Mucosa of gallbladder (tissue), 1 donor: ENCODE measurements around the gene ANKRD61. TPM values are rescaled to one million over a fixed set of nuclear protein-coding genes. Genes with fewer than 3 reads are reported as not detected.
A peak's percentile ranks its signal among the peaks of the same experiment; 100 is the strongest.
"Not testable (repeated sequence)": the region's sequence is repeated elsewhere in the genome, so short reads cannot be mapped to it uniquely, and the experiment has no call there.

Experiments used
- DNase-seq: peaks from one replicate; pipeline ENCODE4 v3.0.0-alpha.2; 2020; ENCODE audit warnings: low spot score
- total RNA-seq: library from RNA; stranded (reverse); gene quantifications from one replicate; pipeline ENCODE4 v1.2.1, GENCODE V29; 2021
- donor health status: DM: no; HTN: no; CAD: no.

The ANKRD61 gene
- not detected for total RNA-seq

DNA sequence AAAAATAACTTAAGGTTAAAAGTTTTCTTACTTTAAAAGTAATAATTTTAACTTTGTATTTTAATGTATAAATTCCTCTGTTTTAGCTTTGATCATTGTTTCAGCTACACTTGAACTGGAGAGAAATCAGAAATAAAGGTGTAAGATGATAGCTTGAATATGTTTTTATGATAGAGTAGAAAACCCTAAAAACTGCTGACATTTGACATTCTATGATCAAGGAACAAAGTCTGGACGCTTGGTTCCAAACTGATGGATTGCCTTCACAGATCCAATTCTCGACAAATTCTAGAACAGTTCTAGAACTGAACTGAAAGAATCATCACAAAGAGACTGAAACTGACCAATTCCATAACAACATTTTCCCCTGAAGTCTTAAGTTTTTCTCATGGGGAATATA lies at the start of gene ANKRD61:
TSS of gene ANKRD61 (plus strand) at position 389 of the 400 bp plus-strand sequence. CDS start at position 389, 0 bp downstream.
- no peak for DNase-seq

DNA sequence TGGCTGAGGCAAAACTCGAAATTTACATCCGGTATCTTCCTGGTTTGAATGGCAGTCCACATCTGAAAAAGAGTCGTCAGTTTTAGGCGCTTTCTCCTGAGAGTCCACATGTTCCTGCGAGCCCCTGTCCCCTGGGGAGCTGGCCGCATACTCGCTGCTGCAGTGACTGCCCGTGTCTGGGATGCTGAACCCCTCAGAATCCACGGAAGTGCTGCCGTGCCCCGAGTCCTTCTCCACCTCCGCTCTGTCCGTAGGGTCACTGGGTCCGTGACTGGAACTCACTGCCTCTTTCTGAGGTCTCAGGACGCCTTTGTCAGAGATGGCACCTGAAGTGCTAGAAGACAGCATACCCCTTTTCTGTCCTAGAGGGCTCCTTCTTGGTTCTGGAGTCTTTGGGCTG lies 44.1 kb upstream of the ANKRD61 start:
- not testable (repeated sequence) for DNase-seq

DNA sequence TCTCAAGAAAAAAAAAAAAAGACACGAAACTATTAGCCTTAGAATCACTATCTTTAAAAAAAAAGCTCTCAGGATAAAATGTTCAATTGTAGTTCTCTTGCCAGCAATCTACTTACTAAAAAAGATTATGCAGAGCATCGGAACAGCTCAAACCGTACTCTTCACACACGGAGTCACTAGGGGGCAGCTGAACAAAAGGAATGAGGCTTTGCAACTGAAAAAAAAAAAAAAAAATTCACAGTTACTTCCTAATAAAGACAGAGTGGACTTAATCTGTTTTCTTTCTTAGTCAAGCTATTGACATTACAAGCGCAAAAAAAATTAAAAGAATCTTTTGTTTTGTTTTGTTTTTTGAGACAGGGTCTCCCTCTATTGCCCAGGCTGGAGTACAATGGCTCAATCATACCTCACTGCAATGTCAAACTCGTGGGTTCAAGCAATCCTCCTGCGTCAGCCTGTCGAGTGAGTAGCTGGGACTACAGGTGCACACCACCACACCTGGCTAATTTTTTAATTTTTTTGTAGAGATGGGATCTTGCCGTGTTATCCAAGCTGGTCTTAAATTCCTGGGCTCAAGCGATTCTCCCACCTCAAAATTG lies 33.9 kb upstream of the ANKRD61 start:
- DNase-seq: peak; percentile 59

DNA sequence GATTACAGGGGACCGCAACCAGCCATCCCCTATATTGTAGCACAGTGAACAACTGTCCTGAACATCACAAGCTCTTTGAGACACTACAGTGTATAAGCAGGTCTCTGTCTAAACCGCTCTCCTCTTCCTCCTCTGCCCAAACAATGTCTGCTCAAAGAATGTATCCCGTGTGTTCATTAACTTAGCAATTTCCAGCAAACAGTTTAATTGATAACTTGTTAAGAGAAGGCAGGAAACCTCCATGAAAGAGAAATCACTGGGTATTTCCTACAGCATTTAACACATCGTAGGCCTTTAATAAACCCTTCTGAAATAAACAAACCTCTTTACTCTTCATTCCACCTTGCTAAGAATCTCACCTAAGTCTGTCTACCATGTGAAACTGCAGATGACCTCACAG lies 23.8 kb upstream of the ANKRD61 start:
- DNase-seq: no peak

DNA sequence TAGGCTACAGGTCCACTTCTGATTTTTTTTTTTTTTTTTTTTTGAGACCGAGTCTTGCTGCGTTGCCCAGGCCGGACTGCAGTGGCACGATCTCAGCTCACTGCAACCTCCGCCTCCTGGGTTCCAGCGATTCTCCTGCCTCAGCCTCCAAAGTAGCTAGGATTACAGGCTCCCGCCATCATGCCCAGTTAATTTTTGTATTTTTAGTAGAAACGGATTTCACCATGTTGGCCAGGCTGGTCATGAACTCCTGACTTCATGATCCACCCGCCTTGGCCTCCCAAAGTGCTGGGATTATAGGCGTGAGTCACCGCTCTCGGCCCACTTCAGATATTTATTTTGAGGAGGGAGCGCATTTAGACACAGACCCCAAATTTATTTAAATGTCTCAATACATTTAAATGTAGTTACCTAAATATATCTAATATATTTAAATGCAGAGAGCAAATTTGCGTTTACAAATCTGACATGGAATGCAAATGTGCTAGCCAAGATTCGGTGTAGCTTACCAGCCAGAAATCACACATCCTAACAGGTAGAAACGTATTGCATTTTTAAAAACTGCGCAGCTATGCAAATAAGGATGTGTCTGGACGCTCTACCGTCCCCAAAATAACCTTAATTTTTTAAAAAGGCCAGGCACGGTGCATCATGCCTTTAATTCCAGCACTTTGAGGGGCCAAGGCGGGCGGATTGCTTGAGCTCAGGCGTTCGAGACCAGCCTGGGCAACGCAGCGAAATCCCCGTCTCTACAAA lies 23.2 kb upstream of the ANKRD61 start:
- not testable (repeated sequence) for DNase-seq

- DNase-seq: peak; percentile 99
Observed at GRCh38 chr7:6008668-6009611, 22.2 kb upstream of the ANKRD61 start, which contains the start of the genes AIMP2 and PMS2. Gene AIMP2 (plus strand): TSS chr7:6009272. CDS start chr7:6009364, 92 bp downstream. Gene PMS2 (minus strand): TSS chr7:6009049. CDS start chr7:6009019, 30 bp downstream.

DNA sequence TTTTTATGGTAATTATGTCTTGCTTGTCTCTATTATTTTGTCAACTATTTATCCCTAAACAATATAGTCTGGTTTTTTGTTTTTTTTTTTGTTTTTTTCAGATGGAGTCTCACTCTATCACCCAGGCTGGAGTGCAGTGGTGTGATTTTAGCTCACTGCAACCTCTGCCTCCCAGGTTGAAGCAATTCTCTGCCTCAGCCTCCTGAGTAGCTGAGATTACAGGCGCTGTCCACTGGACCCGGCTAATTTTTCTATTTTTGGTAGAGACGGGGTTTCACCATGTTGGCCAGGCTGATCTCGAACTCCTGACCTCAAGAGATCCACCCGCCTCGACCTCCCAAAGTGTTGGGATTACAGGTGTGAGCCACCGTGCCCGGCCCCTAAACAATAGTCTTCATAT lies 20.8 kb upstream of the ANKRD61 start:
- DNase-seq: not testable (repeated sequence)

DNA sequence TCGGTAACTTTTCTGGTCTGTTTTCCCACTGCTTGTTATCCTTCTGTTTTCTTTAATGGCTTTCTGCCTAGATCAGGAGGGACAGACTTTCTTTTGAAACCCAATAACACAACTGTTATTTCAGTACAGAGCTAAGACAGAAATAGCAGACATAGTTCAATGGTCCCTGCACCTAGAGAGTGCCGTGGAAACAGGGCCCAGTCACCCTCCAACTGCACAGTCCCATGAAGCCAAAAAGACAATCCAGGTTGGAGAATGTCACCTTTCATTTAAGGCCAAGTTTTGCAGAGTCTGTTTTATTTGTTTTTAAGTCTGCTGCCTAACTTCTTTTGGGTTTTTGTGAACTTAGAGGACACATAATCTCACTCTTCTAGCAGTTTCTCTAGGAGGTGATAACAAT lies 19.6 kb upstream of the ANKRD61 start:
- no peak for DNase-seq

- peak; percentile 17 for DNase-seq
Observed at GRCh38 chr7:6012355-6013104, 18.6 kb upstream of the ANKRD61 start.

- peak; percentile 46 for DNase-seq
Observed at GRCh38 chr7:6015917-6016652, 15.1 kb upstream of the ANKRD61 start.

DNA sequence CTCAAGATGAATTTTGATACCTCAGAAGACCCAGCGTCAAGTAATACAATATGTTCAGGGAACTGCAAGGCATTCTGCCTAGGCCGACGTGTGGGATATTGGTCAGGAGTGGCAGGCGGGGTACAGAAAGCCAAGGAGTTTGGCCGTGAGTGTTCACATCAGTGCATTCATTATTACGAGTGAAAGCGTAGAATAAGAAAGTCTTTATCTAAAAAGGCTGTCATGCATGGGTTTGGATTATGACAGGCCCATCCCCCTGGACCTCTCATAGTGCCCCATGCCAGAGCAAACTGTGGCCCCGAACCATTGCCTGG lies 14.6 kb upstream of the ANKRD61 start:
- DNase-seq: no peak

DNA sequence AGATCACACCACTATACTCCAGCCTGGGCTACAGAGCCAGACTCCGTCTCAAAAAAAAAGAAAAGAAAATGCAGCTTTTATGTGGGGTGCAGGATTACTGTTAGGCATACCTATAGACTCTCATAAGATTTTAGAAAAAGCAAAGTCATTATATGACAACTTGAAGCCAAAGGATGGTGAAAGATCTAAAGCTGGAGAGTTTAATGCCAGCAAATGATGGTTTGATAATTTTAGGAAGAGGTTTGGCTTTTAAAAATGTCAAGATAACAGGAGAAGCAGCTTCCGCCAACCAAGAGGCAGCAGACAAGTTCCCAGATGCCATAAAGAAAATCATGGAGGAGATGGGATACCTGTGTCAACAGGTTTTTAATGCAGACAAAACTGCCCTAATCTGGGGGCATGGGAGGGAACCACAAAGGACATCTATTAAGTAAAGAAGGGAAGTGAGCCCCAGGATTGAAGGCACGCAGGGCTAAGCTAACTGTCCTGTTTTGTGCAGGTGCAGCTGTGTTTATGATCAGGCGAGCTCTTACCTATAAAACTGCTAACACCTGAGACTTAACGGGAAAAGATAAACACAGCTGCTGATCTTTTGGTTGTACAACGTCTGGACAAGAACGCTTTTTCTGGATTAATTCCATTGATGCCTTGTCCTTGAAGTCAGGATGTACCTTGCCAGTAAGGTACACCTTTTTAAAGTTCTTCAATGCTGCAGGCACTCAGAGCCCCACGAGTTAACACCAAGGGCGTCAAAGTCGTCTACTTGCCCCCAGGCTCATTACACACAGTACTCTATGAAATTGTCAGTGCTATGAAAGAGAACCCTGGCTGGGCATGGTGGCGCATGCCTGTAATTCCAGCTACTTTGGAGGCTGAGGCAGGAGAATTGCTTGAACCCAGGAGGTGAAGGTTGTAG lies 10.5 kb upstream of the ANKRD61 start:
- DNase-seq: no peak

- DNase-seq: no peak
Observed at GRCh38 chr7:6022707-6023106, 8.5 kb upstream of the ANKRD61 start.

- DNase-seq: no peak
Observed at GRCh38 chr7:6023974-6024435, 7.2 kb upstream of the ANKRD61 start.

- peak; percentile 44 for DNase-seq
Observed at GRCh38 chr7:6026011-6026819, 5.0 kb upstream of the ANKRD61 start.

DNA sequence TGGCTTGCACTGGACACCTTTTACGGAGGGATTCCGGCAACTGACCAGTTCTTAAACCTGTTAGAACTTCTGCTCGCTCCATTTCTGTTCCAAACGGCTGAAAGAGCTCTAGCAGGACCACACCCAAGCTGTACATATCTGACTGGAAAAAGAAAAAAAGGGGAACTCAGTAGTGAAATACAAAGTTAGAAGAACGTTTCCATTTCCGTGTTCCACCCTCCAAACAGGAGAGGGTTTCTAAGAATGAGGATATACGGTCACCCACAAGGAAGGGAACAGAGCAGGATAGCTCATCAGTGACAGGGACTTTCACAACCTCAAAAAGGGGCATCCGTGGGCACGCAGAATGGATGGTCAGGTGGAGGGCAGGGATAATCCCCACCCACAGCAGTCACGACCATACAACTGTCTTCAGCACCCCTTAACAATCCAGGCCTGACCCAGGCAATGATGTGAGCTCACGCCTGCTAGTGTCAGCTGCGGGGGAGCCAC lies 4.3 kb upstream of the ANKRD61 start:
- DNase-seq: no peak

DNA sequence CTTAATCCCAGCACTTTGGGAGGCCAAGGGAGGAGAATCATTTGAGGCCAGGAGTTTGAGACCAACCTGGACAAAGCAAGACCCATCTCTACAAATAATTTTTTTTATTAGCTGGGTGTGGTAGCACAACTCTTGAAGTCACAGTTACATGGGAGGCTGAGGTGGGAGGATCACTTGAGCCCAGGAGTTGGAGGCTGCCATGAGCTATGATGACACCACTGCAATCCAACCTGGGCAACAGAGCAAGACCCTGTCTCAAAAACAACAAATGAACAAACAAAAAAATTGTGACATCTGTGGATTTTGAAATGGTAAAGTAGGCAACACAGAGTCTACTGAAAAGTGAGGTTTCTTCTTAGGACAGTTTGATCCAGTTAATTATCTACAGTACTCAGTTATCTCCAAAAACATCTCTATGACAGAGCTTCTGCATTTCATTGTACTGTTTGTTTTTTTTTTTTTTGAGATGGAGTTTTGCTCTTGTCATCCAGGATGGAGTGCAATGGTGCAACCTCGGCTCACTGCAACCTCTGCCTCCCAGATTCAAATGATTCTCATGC lies 3.3 kb upstream of the ANKRD61 start:
- DNase-seq: no peak

DNA sequence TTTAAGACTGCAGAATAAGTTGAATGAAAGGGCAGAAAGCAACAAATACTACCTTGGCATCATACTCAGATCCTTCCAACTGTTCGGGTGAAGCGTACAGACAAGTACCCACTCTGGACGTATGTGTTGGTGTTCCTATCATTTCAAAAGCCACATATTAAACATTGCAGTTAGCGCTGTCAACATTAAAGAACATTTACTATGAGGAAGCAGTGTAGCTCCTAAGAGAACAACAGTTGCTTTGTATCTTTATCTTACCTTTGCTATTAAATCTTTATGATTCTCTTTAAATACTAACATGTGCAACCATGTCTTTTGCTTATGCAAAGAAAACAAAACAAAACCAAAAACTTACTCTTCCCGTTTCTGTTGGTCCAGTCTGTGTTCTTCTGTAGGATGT lies 2.6 kb upstream of the ANKRD61 start:
- no peak for DNase-seq
